ENCODE measurements around the gene WDR7. TPM values are rescaled to one million over a fixed set of nuclear protein-coding genes. Genes with fewer than 3 reads are reported as not detected.

WDR7 gene
- polyA plus RNA-seq, 2 of the 4 experiments (the other 2 are of a cell fraction), result 4.2 to 7.0 TPM

- ATAC-seq (no peak), FAIRE-seq (no peak), DNase-seq (ENCODE audit: low read depth in 1 of 2, low spot score in 1 of 2) (no peak)
- peak overlapping the region in 1 of 2 experiments; percentile 30; a peak in 1 of 6 replicates for H3K27ac ChIP-seq
- POLR2A ChIA-PET, result no interaction called here
- CTCF ChIA-PET, result interaction anchor here (0.6 to 1.6 kb wide), 2 partner anchors 11 to 515 kb away, joined by 3 to 4 read pairs; no protein-coding TSS in a partner anchor
- H3K4me3 ChIP-seq, result no peak overlapping the region
- no peaks in the 10 kb centered on the region for H3K9me3 ChIP-seq
- H3K4me2 ChIP-seq, result no peak overlapping the region; the same call in 2 of the 3 replicates
- WGBS (ENCODE audit: missing lambda C conversion rate), result 93% methylated on average over 2 of the region's 2 CpGs
- H3K4me1 ChIP-seq, result peaks cover 20% of the 10 kb centered on the region; the same call in 2 of the 3 replicates
- TF ChIP-seq RAD21 (conservative IDR thresholded peaks at IDR 0.05 in 1 of 2, IDR thresholded peaks at IDR 0.05 in 1 of 2), result no peak
- no peak for TF ChIP-seq ZSCAN20 (CRISPR knock-in tag; IDR thresholded peaks at IDR 0.05)
- TF ChIP-seq POLR2AphosphoS2 (conservative IDR thresholded peaks at IDR 0.05; ENCODE audit: low read length), result no peak
- TF ChIP-seq MAZ (IDR thresholded peaks at IDR 0.05; ENCODE audit: borderline replicate concordance, low read depth, low read length), result no peak
- TF ChIP-seq CHD2 (IDR thresholded peaks at IDR 0.05; ENCODE audit: low read length, partially characterized antibody), result no peak
- no peak for TF ChIP-seq JUN (IDR thresholded peaks at IDR 0.05)
- no peak for TF ChIP-seq EHMT2 (IDR thresholded peaks at IDR 0.05; ENCODE audit: low read depth)
- TF ChIP-seq JUNB (IDR thresholded peaks at IDR 0.05), result no peak
- no peak for TF ChIP-seq TFCP2L1 (CRISPR knock-in tag; IDR thresholded peaks at IDR 0.05)
- no peak for TF ChIP-seq KDM1A (IDR thresholded peaks at IDR 0.05; ENCODE audit: low read depth)
- no peak for TF ChIP-seq ZFP36 (IDR thresholded peaks at IDR 0.05; ENCODE audit: borderline replicate concordance, partially characterized antibody)
- no peak for TF ChIP-seq ESRRA (IDR thresholded peaks at IDR 0.05; ENCODE audit: borderline replicate concordance, low read length)
- TF ChIP-seq GATA3 (IDR thresholded peaks at IDR 0.05; ENCODE audit: borderline replicate concordance), result no peak
- no peak for TF ChIP-seq HMGXB4 (CRISPR knock-in tag; IDR thresholded peaks at IDR 0.05; ENCODE audit: borderline replicate concordance)
- no peak for TF ChIP-seq TP53 (CRISPR knock-in tag; IDR thresholded peaks at IDR 0.05)
- TF ChIP-seq REST (IDR thresholded peaks at IDR 0.05), result no peak
- TF ChIP-seq FOSB (CRISPR knock-in tag; IDR thresholded peaks at IDR 0.05), result no peak
- TF ChIP-seq RFX5 (IDR thresholded peaks at IDR 0.05), result no peak
- TF ChIP-seq E2F6 (IDR thresholded peaks at IDR 0.05; ENCODE audit: borderline replicate concordance, low read depth), result no peak
Observed at GRCh38 chr18:56901919-56902318, 250.8 kb downstream of the WDR7 start.

- CTCF ChIA-PET, result interaction anchor here (1.6 kb wide), 1 partner anchor 11 kb away, joined by 4 read pairs; no protein-coding TSS in a partner anchor
- H3K9me3 ChIP-seq, result no peaks in the 10 kb centered on the region
- peak overlapping the region; percentile 30 to 66; a peak in 4 of 6 replicates for H3K27ac ChIP-seq
- H3K4me3 ChIP-seq, result no peak overlapping the region
- FAIRE-seq (no peak), ATAC-seq (no peak), DNase-seq (ENCODE audit: low read depth in 1 of 2, low spot score in 1 of 2) (peak; percentile 2 to 3)
- TF ChIP-seq RNF2 (IDR thresholded peaks at IDR 0.05; ENCODE audit: borderline replicate concordance, low read depth) (no peak), FOSL2 (IDR thresholded peaks at IDR 0.05) (no peak), FOSL2 (CRISPR knock-in tag; IDR thresholded peaks at IDR 0.05) (peak; percentile 23; the same call in 1 of the 2 replicates)
- peaks cover 20% of the 10 kb centered on the region; the same call in 2 of the 3 replicates for H3K4me1 ChIP-seq
- POLR2A ChIA-PET, result no interaction called here
- H3K4me2 ChIP-seq, result peak overlapping the region; percentile 63
- 14% methylated on average over 3 of the region's 3 CpGs for WGBS (ENCODE audit: missing lambda C conversion rate)
Observed at GRCh38 chr18:56902653-56903052, 251.5 kb downstream of the WDR7 start.

Data from A549 (cell line).